Vagina (tissue), 2 donors: Measurements from ENCODE around the gene FASN. TPM values are rescaled to one million over a fixed set of nuclear protein-coding genes. Genes with fewer than 3 reads are reported as not detected.

Source experiments
- DNase-seq, 2 donors: peaks; one replicate each; pipeline ENCODE4 v3.0.0-alpha.2; 2017; ENCODE audit errors: extremely low spot score in 2 of 2
- H3K27ac ChIP-seq: fragments of 200-600 bp; sonication (generic); one replicate; pipeline ENCODE4 v1.5.1; 2019
- H3K27me3 ChIP-seq: fragments of 200-600 bp; sonication (generic); one replicate; pipeline ENCODE4 v1.5.1; 2019
- H3K36me3 ChIP-seq, 2 donors: fragments of 200-600 bp; sonication (generic); one replicate each; pipeline ENCODE4 v1.5.1; 2017 to 2019
- H3K4me1 ChIP-seq: fragments of 200-600 bp; sonication (generic); one replicate; pipeline ENCODE4 v1.5.1; 2019
- H3K4me3 ChIP-seq, 2 donors: fragments of 200-600 bp; sonication (generic); 1 replicate in 1 of 2; 2 replicates in 1 of 2; pipeline ENCODE4 v1.5.1; 2016 to 2019
- H3K9me3 ChIP-seq: fragments of 200-600 bp; sonication (generic); one replicate; pipeline ENCODE4 v1.5.1; 2019
- POLR2A ChIP-seq, 2 donors: fragments of 450-650 bp; IDR thresholded peaks; one replicate each; pipeline ENCODE4 v1.6.1; 2017; ENCODE audit warnings: antibody characterized with exemption in 2 of 2, mild to moderate bottlenecking in 2 of 2, moderate library complexity in 2 of 2
- POLR2AphosphoS5 ChIP-seq, 2 donors: sonication (generic); formaldehyde crosslinking; IDR thresholded peaks; one replicate each; pipeline ENCODE4 v1.9.0; 2017; ENCODE audit warnings: antibody characterized with exemption in 2 of 2, mild to moderate bottlenecking in 2 of 2, low read depth in 1 of 2; ENCODE audit not compliant: insufficient read depth in 1 of 2
- intact Hi-C: fragments of 100-400 bp; cut with DNase I; formaldehyde crosslinking; loops from one replicate; pipeline ENCODE4 v1.15.1; 2023
- total RNA-seq: library from RNA; depleted of rRNA; stranded (reverse); fragments of >200 nt; gene quantifications from one replicate; pipeline ENCODE4 v1.2.3, GENCODE V29; 2016
- TF ChIP-seq, protein P1 (sequence below), 3 experiments: fragments of 450-650 bp in 2 of 3; fragments of 200-600 bp in 1 of 3; sonication (generic) in 1 of 3; IDR thresholded peaks; one replicate each; pipeline ENCODE4 v1.5.1; 2017 to 2019; ENCODE audit warnings: antibody characterized with exemption in 3 of 3, mild to moderate bottlenecking in 2 of 3, moderate library complexity in 2 of 3

Gene FASN
- total RNA-seq, 1 donor from 2014 or later, result 127 TPM

DNA sequence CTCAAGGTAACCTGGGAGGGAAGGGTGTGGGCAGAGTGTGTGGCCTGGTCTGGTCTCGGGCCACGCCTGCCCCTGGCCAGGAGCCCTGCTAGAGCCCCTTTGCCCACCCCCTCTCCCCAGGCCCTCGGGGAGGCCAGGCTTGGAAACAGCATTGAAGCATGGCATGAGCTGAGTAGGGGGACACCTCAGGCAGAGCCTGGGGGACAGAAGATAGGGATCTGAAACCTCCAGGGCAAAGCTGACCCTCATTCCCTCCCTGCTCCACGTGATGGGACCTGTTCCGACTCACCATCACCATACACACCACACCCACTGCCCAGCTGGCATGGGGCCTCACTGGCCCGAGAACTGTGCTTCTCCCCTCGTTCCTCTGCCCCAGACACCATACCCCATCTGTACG is 48.9 kb downstream of the FASN start:
- Histone ChIP-seq H3K4me1 (peaks cover 39% of the 10 kb centered on the region), H3K9me3 (no peaks in the 10 kb centered on the region), H3K36me3 (peaks cover 0 to 33% of the 10 kb centered on the region in 2 donors), H3K27ac (no peak overlapping the region), H3K4me3 (no peak overlapping the region), H3K27me3 (no peaks in the 10 kb centered on the region)
- DNase-seq, result no peak
- intact Hi-C loops, result loop anchor here (10.0 kb wide), 1 partner anchor 276 kb away; no protein-coding TSS in a partner anchor
- TF ChIP-seq POLR2A (IDR thresholded peaks at IDR 0.05), result no peak
- TF ChIP-seq, protein P1, sequence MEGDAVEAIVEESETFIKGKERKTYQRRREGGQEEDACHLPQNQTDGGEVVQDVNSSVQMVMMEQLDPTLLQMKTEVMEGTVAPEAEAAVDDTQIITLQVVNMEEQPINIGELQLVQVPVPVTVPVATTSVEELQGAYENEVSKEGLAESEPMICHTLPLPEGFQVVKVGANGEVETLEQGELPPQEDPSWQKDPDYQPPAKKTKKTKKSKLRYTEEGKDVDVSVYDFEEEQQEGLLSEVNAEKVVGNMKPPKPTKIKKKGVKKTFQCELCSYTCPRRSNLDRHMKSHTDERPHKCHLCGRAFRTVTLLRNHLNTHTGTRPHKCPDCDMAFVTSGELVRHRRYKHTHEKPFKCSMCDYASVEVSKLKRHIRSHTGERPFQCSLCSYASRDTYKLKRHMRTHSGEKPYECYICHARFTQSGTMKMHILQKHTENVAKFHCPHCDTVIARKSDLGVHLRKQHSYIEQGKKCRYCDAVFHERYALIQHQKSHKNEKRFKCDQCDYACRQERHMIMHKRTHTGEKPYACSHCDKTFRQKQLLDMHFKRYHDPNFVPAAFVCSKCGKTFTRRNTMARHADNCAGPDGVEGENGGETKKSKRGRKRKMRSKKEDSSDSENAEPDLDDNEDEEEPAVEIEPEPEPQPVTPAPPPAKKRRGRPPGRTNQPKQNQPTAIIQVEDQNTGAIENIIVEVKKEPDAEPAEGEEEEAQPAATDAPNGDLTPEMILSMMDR (IDR thresholded peaks at IDR 0.05), result no peak
- TF ChIP-seq POLR2AphosphoS5 (IDR thresholded peaks at IDR 0.05; ENCODE audit: insufficient read depth in 1 of 2, low read depth in 1 of 2), result no peak

DNA sequence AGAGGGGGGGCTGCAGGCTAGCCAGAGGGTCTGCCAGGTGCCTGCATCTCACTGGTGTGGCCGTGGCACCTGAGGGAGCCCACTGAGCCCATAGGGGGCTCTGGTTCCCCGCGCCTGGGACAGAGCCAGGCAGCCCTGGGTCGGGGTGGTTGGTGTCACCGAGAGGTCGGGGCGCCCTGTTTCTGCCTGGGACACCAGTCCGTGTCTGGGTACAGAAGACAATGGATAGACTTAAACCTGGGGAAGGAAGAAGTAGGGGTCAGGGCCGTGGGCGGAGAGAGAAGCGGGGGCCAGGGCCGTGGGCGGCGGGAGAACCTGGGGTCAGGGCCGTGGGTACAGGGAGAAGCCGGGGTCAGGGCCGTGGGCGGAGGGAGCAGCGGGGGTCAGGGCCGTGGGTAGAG is 49.5 kb downstream of the FASN start:
- Histone ChIP-seq H3K4me1 (peaks cover 33% of the 10 kb centered on the region), H3K4me3 (no peak overlapping the region), H3K36me3 (peaks cover 0 to 29% of the 10 kb centered on the region in 2 donors), H3K27me3 (no peaks in the 10 kb centered on the region), H3K27ac (no peak overlapping the region), H3K9me3 (no peaks in the 10 kb centered on the region)
- no peak for DNase-seq
- TF ChIP-seq POLR2A (IDR thresholded peaks at IDR 0.05) (no peak), POLR2AphosphoS5 (IDR thresholded peaks at IDR 0.05; ENCODE audit: insufficient read depth in 1 of 2, low read depth in 1 of 2) (no peak)
- TF ChIP-seq, protein P1 (IDR thresholded peaks at IDR 0.05), result no peak
- intact Hi-C loops, result loop anchor here (10.0 kb wide), 1 partner anchor 276 kb away; no protein-coding TSS in a partner anchor

DNA sequence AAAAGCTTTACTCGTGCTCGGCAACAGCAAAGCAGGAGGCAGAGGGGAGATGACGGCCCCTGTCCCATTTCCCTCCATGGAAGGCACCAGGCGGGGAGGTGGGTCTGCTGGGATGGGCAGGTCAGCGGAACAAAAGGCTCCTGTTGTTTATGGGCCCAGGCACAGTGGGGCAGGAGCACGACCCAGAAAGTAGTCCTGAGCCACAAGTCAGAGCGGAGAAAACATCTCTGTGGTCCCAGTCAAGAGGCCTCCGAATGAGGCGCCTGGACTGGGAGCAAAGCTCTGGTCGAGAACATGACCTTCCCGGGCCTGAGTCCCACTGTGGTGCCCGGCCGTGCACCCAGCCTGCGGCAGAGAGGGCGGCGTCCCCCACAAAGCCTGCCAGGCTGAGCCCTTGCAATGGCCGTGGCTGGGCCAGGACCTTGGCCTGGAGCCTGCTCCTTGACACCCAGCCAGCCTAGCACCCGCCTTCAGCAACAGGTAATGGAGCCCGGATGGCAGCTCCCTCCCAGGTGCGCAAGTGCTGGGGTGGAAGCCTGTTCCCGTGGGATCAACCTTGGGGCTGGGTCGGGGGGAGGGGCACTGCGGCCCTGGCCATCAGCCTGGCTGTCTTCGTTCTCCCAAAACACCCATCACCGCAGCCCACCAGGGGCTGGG is 50.0 kb downstream of the FASN start:
- Histone ChIP-seq H3K36me3 (peaks cover 0 to 29% of the 10 kb centered on the region in 2 donors), H3K27me3 (no peaks in the 10 kb centered on the region), H3K4me1 (peaks cover 28% of the 10 kb centered on the region), H3K9me3 (no peaks in the 10 kb centered on the region), H3K4me3 (no peak overlapping the region), H3K27ac (no peak overlapping the region)
- no peak for TF ChIP-seq POLR2A (IDR thresholded peaks at IDR 0.05)
- TF ChIP-seq, protein P1 (IDR thresholded peaks at IDR 0.05), result no peak
- no peak for TF ChIP-seq POLR2AphosphoS5 (IDR thresholded peaks at IDR 0.05; ENCODE audit: insufficient read depth in 1 of 2, low read depth in 1 of 2)
- no peak for DNase-seq
- intact Hi-C loops, result loop anchor here (10.0 kb wide), 1 partner anchor 277 kb away; no protein-coding TSS in a partner anchor

DNA sequence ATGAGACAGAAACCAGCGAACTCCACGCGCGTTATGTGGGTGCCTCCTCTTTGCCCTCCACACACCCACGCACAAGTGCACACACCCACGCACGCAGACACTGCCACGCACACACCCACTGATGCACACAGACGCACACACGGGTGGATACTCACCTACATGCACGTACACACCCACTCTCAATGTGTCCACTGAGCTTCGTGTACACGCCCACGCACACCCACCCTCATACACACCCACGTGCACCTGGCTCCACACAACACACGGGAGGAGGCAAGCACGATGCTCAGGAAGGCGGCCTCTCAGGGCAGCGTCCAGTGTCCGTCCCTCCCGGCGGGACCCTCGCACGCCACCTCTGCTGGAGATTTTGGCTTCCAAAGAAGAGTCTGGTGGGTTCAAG is 50.7 kb downstream of the FASN start:
- TF ChIP-seq, protein P1 (IDR thresholded peaks at IDR 0.05), result no peak
- TF ChIP-seq POLR2AphosphoS5 (IDR thresholded peaks at IDR 0.05; ENCODE audit: insufficient read depth in 1 of 2, low read depth in 1 of 2), result no peak
- no peak for TF ChIP-seq POLR2A (IDR thresholded peaks at IDR 0.05)
- Histone ChIP-seq H3K36me3 (peaks cover 0 to 29% of the 10 kb centered on the region in 2 donors), H3K9me3 (no peaks in the 10 kb centered on the region), H3K4me1 (peaks cover 22% of the 10 kb centered on the region), H3K4me3 (no peak overlapping the region), H3K27ac (no peak overlapping the region), H3K27me3 (no peaks in the 10 kb centered on the region)
- intact Hi-C loops, result loop anchor here (10.0 kb wide), 1 partner anchor 277 kb away; no protein-coding TSS in a partner anchor
- DNase-seq, result no peak

DNA sequence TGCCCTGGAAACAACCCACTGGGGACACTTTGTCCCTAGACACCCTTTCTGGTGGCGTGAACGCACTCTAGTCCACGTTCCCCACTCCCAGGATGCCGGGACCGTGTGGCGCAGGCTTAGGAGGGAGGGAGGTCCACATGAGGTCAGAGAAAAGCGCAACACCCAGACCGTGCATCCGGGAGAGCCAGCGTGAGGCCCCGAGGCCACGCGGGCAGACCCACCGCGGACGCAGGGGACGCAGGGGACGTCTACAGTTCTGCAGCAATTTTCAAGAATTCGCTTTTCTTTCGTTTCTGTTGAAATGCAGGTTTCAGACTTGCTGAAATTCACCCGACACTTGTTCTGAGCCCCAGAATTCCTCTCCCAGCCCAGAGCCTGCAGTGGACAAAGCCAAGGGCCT is 51.1 kb downstream of the FASN start:
- Histone ChIP-seq H3K9me3 (no peaks in the 10 kb centered on the region), H3K4me1 (peaks cover 19% of the 10 kb centered on the region), H3K4me3 (no peak overlapping the region), H3K27ac (no peak overlapping the region), H3K27me3 (no peaks in the 10 kb centered on the region), H3K36me3 (peaks cover 0 to 29% of the 10 kb centered on the region in 2 donors)
- DNase-seq, result no peak
- TF ChIP-seq POLR2A (IDR thresholded peaks at IDR 0.05), result no peak
- TF ChIP-seq, protein P1 (IDR thresholded peaks at IDR 0.05), result no peak
- TF ChIP-seq POLR2AphosphoS5 (IDR thresholded peaks at IDR 0.05; ENCODE audit: insufficient read depth in 1 of 2, low read depth in 1 of 2), result no peak
- intact Hi-C loops, result loop anchor here (10.0 kb wide), 1 partner anchor 278 kb away; no protein-coding TSS in a partner anchor
